GM12878 (cell line): Measurements from ENCODE around the gene DUS2. TPM values are rescaled to one million over a fixed set of nuclear protein-coding genes. Genes with fewer than 3 reads are reported as not detected.
A peak's percentile ranks its signal among the peaks of the same experiment; 100 is the strongest.

Source experiments
- ASH2L ChIP-seq: fragments of 300-600, 200-600 bp; sonication (generic); IDR thresholded peaks from 2 replicates; pipeline ENCODE4 v1.6.1; 2017; ENCODE audit warnings: low read depth, mild to moderate bottlenecking, borderline replicate concordance
- BACH1 ChIP-seq: fragments of 450-650 bp; IDR thresholded peaks from 2 replicates; pipeline ENCODE4 v1.6.1; 2017; ENCODE audit warnings: mild to moderate bottlenecking, borderline replicate concordance
- BCL11A ChIP-seq: IDR thresholded peaks from 2 replicates; pipeline ENCODE4 v1.6.1; 2011; ENCODE audit warnings: low read depth, low read length
- CBFB ChIP-seq: IDR thresholded peaks from 2 replicates; pipeline ENCODE4 v1.6.1; 2016; ENCODE audit warnings: antibody characterized with exemption, low read depth
- CHD4 ChIP-seq: fragments of 200-600 bp; sonication (generic); IDR thresholded peaks from 2 replicates; pipeline ENCODE4 v1.6.1; 2016; ENCODE audit warnings: mild to moderate bottlenecking
- EED ChIP-seq: sonication (generic); IDR thresholded peaks from 2 replicates; pipeline ENCODE4 v1.6.1; 2016; ENCODE audit warnings: antibody characterized with exemption, low read depth
- GATAD2B ChIP-seq: fragments of 450-650 bp; conservative IDR thresholded peaks from 2 replicates; pipeline ENCODE4 v1.6.1; 2017; ENCODE audit warnings: low read depth, mild to moderate bottlenecking, moderate library complexity
- IKZF1 ChIP-seq: fragments of 450-650 bp; conservative IDR thresholded peaks from 2 replicates; pipeline ENCODE4 v1.6.1; 2017; ENCODE audit warnings: antibody characterized with exemption, mild to moderate bottlenecking
- JUNB ChIP-seq: IDR thresholded peaks from 2 replicates; pipeline ENCODE4 v1.6.1; 2016; ENCODE audit warnings: antibody characterized with exemption, mild to moderate bottlenecking
- KDM1A ChIP-seq: fragments of 200-600 bp; sonication (generic); IDR thresholded peaks from 2 replicates; pipeline ENCODE4 v1.6.1; 2016; ENCODE audit warnings: borderline replicate concordance
- MEF2A ChIP-seq: IDR thresholded peaks from 2 replicates; pipeline ENCODE4 v1.6.1; 2011; ENCODE audit warnings: low read depth, mild to moderate bottlenecking, low read length, moderate library complexity; ENCODE audit not compliant: insufficient read depth
- MYC ChIP-seq: IDR thresholded peaks from 2 replicates; pipeline ENCODE4 v1.6.1; 2011; ENCODE audit warnings: mild to moderate bottlenecking, low read length, moderate library complexity, inconsistent platforms; ENCODE audit not compliant: insufficient read depth, insufficient replicate concordance, insufficient read length, severe bottlenecking
- NR2C2 ChIP-seq: IDR thresholded peaks from 2 replicates; pipeline ENCODE4 v1.6.1; 2011; ENCODE audit warnings: borderline replicate concordance, low read depth; ENCODE audit not compliant: control insufficient read depth, insufficient read length
- NRF1 ChIP-seq: conservative IDR thresholded peaks from 2 replicates; pipeline ENCODE4 v1.6.1; 2011; ENCODE audit warnings: mild to moderate bottlenecking, low read depth, low read length, improper control_type of control experiment
- POLR2AphosphoS2 ChIP-seq: IDR thresholded peaks from 2 replicates; pipeline ENCODE4 v1.6.1; 2011; ENCODE audit warnings: low read depth, mild to moderate bottlenecking, low read length, improper control_type of control experiment, moderate library complexity
- SREBF2 ChIP-seq: IDR thresholded peaks from 2 replicates; pipeline ENCODE4 v1.6.1; 2012; ENCODE audit warnings: mild to moderate bottlenecking, low read length
- TBL1XR1 ChIP-seq: IDR thresholded peaks from 2 replicates; pipeline ENCODE4 v1.6.1; 2012; ENCODE audit warnings: low read depth, low read length, improper control_type of control experiment
- TCF3 ChIP-seq: IDR thresholded peaks from 2 replicates; pipeline ENCODE4 v1.6.1; 2012; ENCODE audit warnings: low read depth, mild to moderate bottlenecking, low read length, borderline replicate concordance; ENCODE audit not compliant: insufficient read depth
- YY1 ChIP-seq: IDR thresholded peaks from 2 replicates; pipeline ENCODE4 v1.6.1; 2011; ENCODE audit warnings: low read depth, mild to moderate bottlenecking, low read length
- ZBED1 ChIP-seq: IDR thresholded peaks from 2 replicates; pipeline ENCODE4 v1.6.1; 2016; ENCODE audit warnings: borderline replicate concordance
- ZNF207 ChIP-seq: fragments of 450-650 bp; IDR thresholded peaks from 2 replicates; pipeline ENCODE4 v1.6.1; 2014; ENCODE audit warnings: antibody characterized with exemption, mild to moderate bottlenecking, borderline replicate concordance
- ZNF384 ChIP-seq: IDR thresholded peaks from 2 replicates; pipeline ENCODE4 v1.6.1; 2012; ENCODE audit warnings: low read depth, mild to moderate bottlenecking, low read length, improper control_type of control experiment, borderline replicate concordance
- ZNF622 ChIP-seq: fragments of 450-650 bp; IDR thresholded peaks from 2 replicates; pipeline ENCODE4 v1.6.1; 2017; ENCODE audit warnings: mild to moderate bottlenecking, inconsistent platforms
- polyA plus RNA-seq, 11 experiments: library from polyadenylated mRNA; depleted of rRNA in 4 of 11; unstranded in 6 of 11; stranded (reverse) in 5 of 11; fragments of >200 nt; fragmentation: Nextera tagmentation in 4 of 11; fragmentation: Illumina TruSeq in 1 of 11; extraction: Ambion mirVana in 4 of 11; extraction: Trizol in 1 of 11; gene quantifications; 1 replicate in 1 of 11; 2 replicates in 10 of 11; pipeline versions ENCODE4 v1.2.1 to v1.2.3, GENCODE V29; 2011 to 2016; ENCODE audit warnings: inconsistent platforms in 2 of 11, missing spikeins in 2 of 11, low read depth in 1 of 11
- total RNA-seq, 4 experiments: library from RNA; depleted of rRNA in 3 of 4; stranded (reverse); fragments of >200 nt in 3 of 4; fragmentation: Illumina TruSeq in 1 of 4; extraction: Trizol in 1 of 4; gene quantifications; 2 replicates each; pipeline versions ENCODE4 v1.2.1 to v1.2.3, GENCODE V29; 2013 to 2021
- TF ChIP-seq, protein P1 (sequence below): fragments of 450-650 bp; IDR thresholded peaks from 2 replicates; pipeline ENCODE4 v1.6.1; 2016; ENCODE audit warnings: mild to moderate bottlenecking
- TF ChIP-seq, protein P2 (sequence below): fragments of 450-650 bp; IDR thresholded peaks from 2 replicates; pipeline ENCODE4 v1.6.1; 2017; ENCODE audit warnings: mild to moderate bottlenecking
- TF ChIP-seq, protein P3 (sequence below): IDR thresholded peaks from 2 replicates; pipeline ENCODE4 v1.6.1; 2011; ENCODE audit warnings: borderline replicate concordance, low read depth, mild to moderate bottlenecking, moderate library complexity, low read length; ENCODE audit not compliant: insufficient read depth, poor library complexity, severe bottlenecking
- TF ChIP-seq, protein P4 (sequence below): IDR thresholded peaks from 2 replicates; pipeline ENCODE4 v1.6.1; 2012; ENCODE audit warnings: low read depth, low read length, improper control_type of control experiment

DUS2 gene
- total and polyA plus RNA-seq, 10 of the 15 experiments (the other 5 are each of a cell fraction or from before 2014, with no cell fraction given), result 4.8 to 32.3 (median 25.5) TPM

DNA sequence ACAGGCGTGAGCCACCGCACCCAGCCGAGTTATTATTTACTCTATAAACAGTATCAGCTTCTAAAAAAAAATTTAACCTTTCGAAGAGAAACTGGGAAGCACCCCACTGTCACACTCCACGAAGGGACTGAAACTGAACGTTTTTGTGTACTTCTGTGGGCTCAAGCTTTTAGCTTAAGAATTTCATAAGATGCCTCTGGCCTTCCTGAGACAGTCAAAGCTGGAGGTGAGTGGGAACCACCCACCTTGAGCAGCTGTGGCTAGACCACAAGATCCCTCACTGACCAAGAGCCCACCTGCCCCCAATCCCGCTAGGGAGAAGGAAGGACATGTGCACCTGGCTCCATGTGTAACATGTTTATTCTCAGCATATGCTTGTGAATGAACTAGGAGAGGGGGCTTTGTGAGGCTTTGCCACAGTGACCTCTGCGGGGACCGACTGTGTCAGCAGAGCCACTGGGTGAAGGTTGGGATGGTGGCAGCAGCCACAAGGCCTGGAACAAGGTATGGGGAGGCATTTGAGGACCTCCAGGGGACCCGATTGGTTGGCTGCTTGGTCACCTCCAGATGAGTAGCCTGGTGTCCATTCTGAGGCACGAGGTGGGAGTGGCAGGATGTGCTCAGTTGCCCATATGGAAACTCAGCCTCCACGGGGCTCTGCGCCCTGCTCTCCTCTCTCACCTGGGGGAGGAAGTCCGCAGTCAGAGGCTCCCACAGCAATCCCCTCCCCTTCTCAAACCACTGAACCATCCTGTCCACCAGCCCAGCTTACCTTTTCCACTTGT is 47.6 kb upstream of the DUS2 start (continued):
- TF ChIP-seq GATAD2B, result no peak
- no peak for TF ChIP-seq ZNF622
- TF ChIP-seq, protein P1, sequence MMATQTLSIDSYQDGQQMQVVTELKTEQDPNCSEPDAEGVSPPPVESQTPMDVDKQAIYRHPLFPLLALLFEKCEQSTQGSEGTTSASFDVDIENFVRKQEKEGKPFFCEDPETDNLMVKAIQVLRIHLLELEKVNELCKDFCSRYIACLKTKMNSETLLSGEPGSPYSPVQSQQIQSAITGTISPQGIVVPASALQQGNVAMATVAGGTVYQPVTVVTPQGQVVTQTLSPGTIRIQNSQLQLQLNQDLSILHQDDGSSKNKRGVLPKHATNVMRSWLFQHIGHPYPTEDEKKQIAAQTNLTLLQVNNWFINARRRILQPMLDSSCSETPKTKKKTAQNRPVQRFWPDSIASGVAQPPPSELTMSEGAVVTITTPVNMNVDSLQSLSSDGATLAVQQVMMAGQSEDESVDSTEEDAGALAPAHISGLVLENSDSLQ, result no peak
- no peak for TF ChIP-seq POLR2AphosphoS2
- TF ChIP-seq BCL11A, result peak; percentile 72
- 0 out of 2 replicates have a peak, but pooled peaks have one; percentile 30 for TF ChIP-seq ZBED1
- TF ChIP-seq JUNB, result peak; percentile 45; the same call in 1 of the 2 replicates
- TF ChIP-seq ASH2L, result no peak
- no peak for TF ChIP-seq NR2C2
- TF ChIP-seq, protein P2, sequence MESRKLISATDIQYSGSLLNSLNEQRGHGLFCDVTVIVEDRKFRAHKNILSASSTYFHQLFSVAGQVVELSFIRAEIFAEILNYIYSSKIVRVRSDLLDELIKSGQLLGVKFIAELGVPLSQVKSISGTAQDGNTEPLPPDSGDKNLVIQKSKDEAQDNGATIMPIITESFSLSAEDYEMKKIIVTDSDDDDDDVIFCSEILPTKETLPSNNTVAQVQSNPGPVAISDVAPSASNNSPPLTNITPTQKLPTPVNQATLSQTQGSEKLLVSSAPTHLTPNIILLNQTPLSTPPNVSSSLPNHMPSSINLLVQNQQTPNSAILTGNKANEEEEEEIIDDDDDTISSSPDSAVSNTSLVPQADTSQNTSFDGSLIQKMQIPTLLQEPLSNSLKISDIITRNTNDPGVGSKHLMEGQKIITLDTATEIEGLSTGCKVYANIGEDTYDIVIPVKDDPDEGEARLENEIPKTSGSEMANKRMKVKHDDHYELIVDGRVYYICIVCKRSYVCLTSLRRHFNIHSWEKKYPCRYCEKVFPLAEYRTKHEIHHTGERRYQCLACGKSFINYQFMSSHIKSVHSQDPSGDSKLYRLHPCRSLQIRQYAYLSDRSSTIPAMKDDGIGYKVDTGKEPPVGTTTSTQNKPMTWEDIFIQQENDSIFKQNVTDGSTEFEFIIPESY, result no peak
- no peak for TF ChIP-seq KDM1A
- TF ChIP-seq, protein P3, sequence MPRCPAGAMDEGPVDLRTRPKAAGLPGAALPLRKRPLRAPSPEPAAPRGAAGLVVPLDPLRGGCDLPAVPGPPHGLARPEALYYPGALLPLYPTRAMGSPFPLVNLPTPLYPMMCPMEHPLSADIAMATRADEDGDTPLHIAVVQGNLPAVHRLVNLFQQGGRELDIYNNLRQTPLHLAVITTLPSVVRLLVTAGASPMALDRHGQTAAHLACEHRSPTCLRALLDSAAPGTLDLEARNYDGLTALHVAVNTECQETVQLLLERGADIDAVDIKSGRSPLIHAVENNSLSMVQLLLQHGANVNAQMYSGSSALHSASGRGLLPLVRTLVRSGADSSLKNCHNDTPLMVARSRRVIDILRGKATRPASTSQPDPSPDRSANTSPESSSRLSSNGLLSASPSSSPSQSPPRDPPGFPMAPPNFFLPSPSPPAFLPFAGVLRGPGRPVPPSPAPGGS, result no peak
- no peak for TF ChIP-seq ZNF384
- TF ChIP-seq CHD4, result no peak
- TF ChIP-seq MYC, result no peak
- TF ChIP-seq YY1, result no peak
- peak; percentile 83 for TF ChIP-seq EED
- no peak for TF ChIP-seq ZNF207
- no peak for TF ChIP-seq SREBF2
- TF ChIP-seq, protein P4, sequence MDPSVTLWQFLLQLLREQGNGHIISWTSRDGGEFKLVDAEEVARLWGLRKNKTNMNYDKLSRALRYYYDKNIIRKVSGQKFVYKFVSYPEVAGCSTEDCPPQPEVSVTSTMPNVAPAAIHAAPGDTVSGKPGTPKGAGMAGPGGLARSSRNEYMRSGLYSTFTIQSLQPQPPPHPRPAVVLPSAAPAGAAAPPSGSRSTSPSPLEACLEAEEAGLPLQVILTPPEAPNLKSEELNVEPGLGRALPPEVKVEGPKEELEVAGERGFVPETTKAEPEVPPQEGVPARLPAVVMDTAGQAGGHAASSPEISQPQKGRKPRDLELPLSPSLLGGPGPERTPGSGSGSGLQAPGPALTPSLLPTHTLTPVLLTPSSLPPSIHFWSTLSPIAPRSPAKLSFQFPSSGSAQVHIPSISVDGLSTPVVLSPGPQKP, result no peak
- peak; percentile 68 for TF ChIP-seq IKZF1
- TF ChIP-seq TCF3, result peak; percentile 89
- no peak for TF ChIP-seq TBL1XR1
- no peak for TF ChIP-seq NRF1
- peak; percentile 57 for TF ChIP-seq MEF2A
- peak; percentile 68; the same call in 1 of the 2 replicates for TF ChIP-seq CBFB
- no peak for TF ChIP-seq BACH1
